Ectodermal cell (in vitro differentiated cells): Measurements from ENCODE around the gene PLPPR2.
"Not testable (repeated sequence)": the region's sequence is repeated elsewhere in the genome, so short reads cannot be mapped to it uniquely, and the experiment has no call there.

Source experiments
- H3K27ac ChIP-seq: 2 replicates; pipeline ENCODE4 v1.7.0; 2013; ENCODE audit warnings: mild to moderate bottlenecking, low read depth, low read length; ENCODE audit not compliant: insufficient read depth, poor library complexity, severe bottlenecking
- H3K27me3 ChIP-seq: 2 replicates; pipeline ENCODE4 v1.7.0; 2013; ENCODE audit warnings: mild to moderate bottlenecking, low read length; ENCODE audit not compliant: insufficient read depth, control insufficient read depth, poor library complexity, severe bottlenecking
- H3K36me3 ChIP-seq: one replicate; pipeline ENCODE4 v1.7.0; 2013; ENCODE audit warnings: low read length; ENCODE audit not compliant: control insufficient read depth, insufficient read depth
- H3K4me1 ChIP-seq: one replicate; pipeline ENCODE4 v1.7.0; 2013; ENCODE audit warnings: low read length; ENCODE audit not compliant: control insufficient read depth, insufficient read depth
- H3K4me3 ChIP-seq: 2 replicates; pipeline ENCODE4 v1.7.0; 2013; ENCODE audit warnings: low read depth, low read length, control low read depth; ENCODE audit not compliant: insufficient read depth
- H3K9me3 ChIP-seq: 2 replicates; pipeline ENCODE4 v1.7.0; 2013; ENCODE audit warnings: mild to moderate bottlenecking, low read length, moderate library complexity; ENCODE audit not compliant: control insufficient read depth
- WGBS, 2 experiments: methylation state at CpG; one replicate each; pipeline ENCODE4 v1.1.7; 2013; ENCODE audit warnings: missing lambda C conversion rate in 2 of 2; 5-methylcytosine and 5-hydroxymethylcytosine counted together

Gene PLPPR2

GRCh38 chr19:11373166-11373884, 18.1 kb downstream of the PLPPR2 start:
- peak overlapping the region; percentile 79 for H3K27ac ChIP-seq
- peaks cover 18% of the 10 kb centered on the region for H3K4me1 ChIP-seq
- H3K36me3 ChIP-seq = no peaks in the 10 kb centered on the region
- no peaks in the 10 kb centered on the region for H3K9me3 ChIP-seq
- H3K27me3 ChIP-seq = no peaks in the 10 kb centered on the region
- peak overlapping the region; percentile 76 for H3K4me3 ChIP-seq
- 52 to 57% methylated on average over 10 of the region's 10 CpGs for WGBS, 2 experiments

DNA sequence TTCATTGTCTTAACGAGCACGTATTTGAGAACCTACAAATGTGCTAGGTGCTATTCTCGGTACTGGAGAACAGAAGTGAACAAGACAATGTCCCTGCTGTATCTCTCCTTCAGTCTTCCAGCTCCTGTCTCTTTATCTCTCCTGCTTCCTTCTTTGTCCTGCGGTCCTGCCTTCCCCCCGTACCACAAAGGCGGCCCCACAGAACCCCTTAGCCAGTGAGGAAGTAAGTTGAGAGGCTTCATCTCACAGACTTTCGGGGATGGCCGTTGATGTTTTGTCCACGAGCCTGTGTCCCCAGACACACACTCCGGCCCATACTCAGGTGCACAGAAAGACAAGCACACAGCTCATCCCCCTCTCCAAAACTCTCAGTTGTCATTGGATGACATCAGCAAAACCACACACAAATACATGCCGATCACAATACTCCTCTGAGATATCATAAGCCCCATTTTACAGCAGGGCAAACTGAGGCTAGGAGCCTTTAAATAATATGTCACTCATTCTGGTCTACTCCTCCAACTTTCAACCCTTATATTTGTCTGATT, 18.7 kb downstream of the PLPPR2 start:
- Histone ChIP-seq H3K4me1 (peaks cover 18% of the 10 kb centered on the region), H3K36me3 (no peaks in the 10 kb centered on the region), H3K4me3 (peak overlapping the region; percentile 76), H3K27me3 (no peaks in the 10 kb centered on the region), H3K9me3 (no peaks in the 10 kb centered on the region), H3K27ac (peak overlapping the region; percentile 79)
- 76 to 78% methylated on average over 11 of the region's 11 CpGs for WGBS, 2 experiments

DNA sequence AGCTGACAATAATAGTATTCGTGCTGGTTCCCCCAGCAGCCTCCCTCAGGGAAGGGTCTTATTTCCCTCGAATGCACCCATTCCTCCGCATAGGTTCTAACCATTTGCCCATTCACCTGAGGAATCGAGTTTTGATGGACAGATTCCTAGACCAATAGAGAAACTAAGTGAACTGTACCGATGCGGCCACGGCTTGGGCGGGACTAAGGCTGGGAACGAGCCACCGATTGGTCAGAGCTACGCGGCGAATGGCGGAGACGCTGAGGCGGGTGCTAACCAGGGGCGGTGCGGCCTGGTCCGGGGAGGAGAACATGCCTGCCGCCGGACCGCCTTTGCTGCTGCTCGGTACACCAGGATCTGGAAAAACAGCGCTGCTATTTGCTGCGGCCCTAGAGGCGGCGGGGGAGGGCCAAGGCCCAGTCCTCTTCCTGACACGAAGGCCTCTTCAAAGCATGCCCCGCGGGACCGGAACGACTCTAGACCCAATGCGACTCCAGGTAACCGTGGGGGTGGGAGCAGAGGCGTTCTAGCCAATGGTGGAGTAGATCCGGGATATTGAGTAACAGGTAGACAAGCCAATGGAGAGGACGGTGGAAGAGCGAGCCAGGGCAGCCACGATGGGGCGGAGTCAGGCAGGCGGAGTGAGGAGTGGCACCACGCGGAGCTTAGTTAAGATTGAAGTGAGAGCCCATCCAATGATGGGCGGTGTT, 19.4 kb downstream of the PLPPR2 start, which contains the start of gene SWSAP1:
Gene SWSAP1 (plus strand): TSS at position 234 of the 710 bp plus-strand sequence. CDS start 15 bp downstream, at position 249.
- Histone ChIP-seq H3K9me3 (no peaks in the 10 kb centered on the region), H3K27me3 (no peaks in the 10 kb centered on the region), H3K36me3 (no peaks in the 10 kb centered on the region), H3K4me1 (peaks cover 18% of the 10 kb centered on the region), H3K27ac (peak within 1 kb of the TSS; percentile 79), H3K4me3 (peak within 1 kb of the TSS; percentile 76)
- 0% methylated on average over 44 of the region's 44 CpGs for WGBS, 2 experiments

GRCh38 chr19:11375143-11375948, 20.1 kb downstream of the PLPPR2 start:
- H3K4me1 ChIP-seq = peaks cover 18% of the 10 kb centered on the region
- WGBS, 2 experiments = 43% methylated on average over 27 of the region's 27 CpGs
- H3K9me3 ChIP-seq = no peaks in the 10 kb centered on the region
- no peaks in the 10 kb centered on the region for H3K27me3 ChIP-seq
- H3K27ac ChIP-seq = peak overlapping the region; percentile 47
- H3K4me3 ChIP-seq = peak overlapping the region; percentile 76
- no peaks in the 10 kb centered on the region for H3K36me3 ChIP-seq

GRCh38 chr19:11377237-11377636, 22.0 kb downstream of the PLPPR2 start:
- Histone ChIP-seq H3K4me1 (peaks cover 18% of the 10 kb centered on the region), H3K36me3 (no peaks in the 10 kb centered on the region), H3K27me3 (peaks cover 6% of the 10 kb centered on the region), H3K4me3 (no peak overlapping the region), H3K27ac (no peak overlapping the region), H3K9me3 (no peaks in the 10 kb centered on the region)

GRCh38 chr19:11377756-11378155, 22.5 kb downstream of the PLPPR2 start:
- no peaks in the 10 kb centered on the region for H3K36me3 ChIP-seq
- H3K27ac ChIP-seq = no peak overlapping the region
- no peaks in the 10 kb centered on the region for H3K9me3 ChIP-seq
- WGBS, 2 experiments = 95 to 96% methylated on average over 3 of the region's 3 CpGs
- H3K27me3 ChIP-seq = peaks cover 11% of the 10 kb centered on the region
- H3K4me1 ChIP-seq = peaks cover 18% of the 10 kb centered on the region
- H3K4me3 ChIP-seq = no peak overlapping the region

- H3K4me1 ChIP-seq = peaks cover 11% of the 10 kb centered on the region
- H3K27me3 ChIP-seq = peaks cover 19% of the 10 kb centered on the region
- 61 to 71% methylated on average over 8 of the region's 8 CpGs for WGBS, 2 experiments
- H3K4me3 ChIP-seq = no peak overlapping the region
- H3K9me3 ChIP-seq = no peaks in the 10 kb centered on the region
- H3K27ac ChIP-seq = no peak overlapping the region
- H3K36me3 ChIP-seq = no peaks in the 10 kb centered on the region
Measured at GRCh38 chr19:11378319-11379189, 23.3 kb downstream of the PLPPR2 start.

DNA sequence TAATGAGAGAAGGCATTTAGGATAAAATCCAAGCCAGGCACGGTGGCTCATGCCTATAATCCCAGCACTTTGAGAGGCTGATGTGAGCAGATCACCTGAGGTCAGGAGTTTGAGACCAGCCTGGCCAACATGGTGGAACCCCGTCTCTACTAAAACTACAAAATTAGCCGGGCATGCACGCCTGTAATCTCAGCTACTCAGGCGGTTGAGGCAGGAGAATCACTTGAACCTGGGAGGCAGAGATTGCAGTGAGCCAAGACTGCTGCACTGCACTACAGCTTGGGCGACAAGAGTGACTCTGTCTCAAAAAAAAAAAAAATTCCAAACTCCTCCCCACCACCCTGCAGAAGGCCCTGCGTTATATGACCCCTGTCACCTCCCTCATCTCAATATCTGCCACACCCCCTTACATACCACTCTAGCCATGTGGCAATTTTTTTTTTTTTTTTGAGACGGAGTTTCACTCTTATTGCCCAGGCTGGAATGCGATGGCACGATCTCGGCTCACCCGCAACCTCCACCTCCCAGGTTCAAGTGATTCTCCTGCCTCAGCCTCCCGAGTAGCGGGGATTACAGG, 24.1 kb downstream of the PLPPR2 start:
- WGBS, 2 experiments = 92% methylated on average over 14 of the region's 14 CpGs
- Histone ChIP-seq H3K27me3 (peaks cover 27% of the 10 kb centered on the region), H3K4me1 (peaks cover 12% of the 10 kb centered on the region)
- H3K4me3 ChIP-seq, H3K9me3 ChIP-seq, H3K27ac ChIP-seq, H3K36me3 ChIP-seq: not testable (repeated sequence)

GRCh38 chr19:11379857-11380350, 24.7 kb downstream of the PLPPR2 start:
- Histone ChIP-seq H3K9me3 (no peaks in the 10 kb centered on the region), H3K36me3 (no peaks in the 10 kb centered on the region), H3K27ac (no peak overlapping the region), H3K27me3 (peaks cover 27% of the 10 kb centered on the region), H3K4me3 (no peak overlapping the region), H3K4me1 (peaks cover 12% of the 10 kb centered on the region)
- 92 to 93% methylated on average over 7 of the region's 7 CpGs for WGBS, 2 experiments
